HCT116 (cell line): Measurements from ENCODE around the gene DDX1. TPM values are rescaled to one million over a fixed set of nuclear protein-coding genes. Genes with fewer than 3 reads are reported as not detected.

Experiments
- ATAC-seq: fragments of 200-7000 bp; cut with Tn5 transposase; 2 replicates; pipeline ENCODE4 v1.9.1; 2020; ENCODE audit warnings: mild to moderate bottlenecking, moderate library complexity
- BruUV-seq: library from RNA; stranded (reverse); fragments of 400-500 nt; replicated peaks from 2 replicates; lab custom pipeline; 2021; lab: Mats Ljungman, UMichigan
- CTCF ChIA-PET: fragments of 300-600 bp; sonication (Branson Sonifier 250); formaldehyde crosslinking; loops from one replicate; lab custom pipeline; 2021; ENCODE audit warnings: antibody characterized with exemption; lab: Charles Lee
- POLR2A ChIA-PET: fragments of 300-600, 350-600 bp; sonication (Branson Sonifier 250); formaldehyde crosslinking; loops from one replicate; lab custom pipeline; 2021; ENCODE audit warnings: antibody characterized with exemption; lab: Charles Lee
- RAD21 ChIA-PET, 2 experiments: fragments of 300-600 bp; sonication (Branson Sonifier 250); formaldehyde crosslinking; loops; one replicate each; lab custom pipeline; 2023; ENCODE audit warnings: low total read pairs in 2 of 2; ENCODE audit not compliant: uncharacterized antibody in 2 of 2, unreplicated experiment in 2 of 2, low non-redundant PET in 1 of 2; lab: Charles Lee
- DNase-seq: peaks from one replicate; pipeline ENCODE4 v3.0.0-alpha.2; 2010; ENCODE audit warnings: low read depth, low spot score
- H2AFZ ChIP-seq: fragments of 200-600 bp; shearing (Covaris generic), sonication (generic); 2 replicates; pipeline ENCODE4 v1.6.1; 2017; ENCODE audit warnings: low read depth, mixed run types, mixed read lengths, antibody characterized with exemption, low read length; ENCODE audit not compliant: poor library complexity, severe bottlenecking
- H3K27ac ChIP-seq: 2 replicates; pipeline ENCODE4 v1.5.1; 2012; ENCODE audit warnings: low read depth, low read length
- H3K27me3 ChIP-seq: fragments of 200-600 bp; sonication (generic); 2 replicates; pipeline ENCODE4 v1.6.1; 2016; ENCODE audit warnings: mixed run types, low read length, mixed read lengths; ENCODE audit not compliant: insufficient read depth
- H3K36me3 ChIP-seq, 2 experiments: fragments of 200-500 bp in 1 of 2; fragments of 200-600 bp in 1 of 2; sonication (Bioruptor generic) in 1 of 2; sonication (generic) in 1 of 2; 2 replicates each; pipeline versions ENCODE4 v1.5.1 to v1.6.1; 2014 to 2016; ENCODE audit warnings: low read length in 2 of 2, inconsistent platforms in 1 of 2, mixed read lengths in 1 of 2, mixed run types in 1 of 2; ENCODE audit not compliant: insufficient read depth in 2 of 2, control insufficient read depth in 1 of 2
- H3K4me1 ChIP-seq, 2 experiments: fragments of 200-600 bp in 1 of 2; sonication (generic) in 1 of 2; 2 replicates each; pipeline versions ENCODE4 v1.5.1 to v1.6.1; 2012 to 2017; ENCODE audit warnings: low read length in 2 of 2, inconsistent platforms in 1 of 2, mild to moderate bottlenecking in 1 of 2, mixed read lengths in 1 of 2, mixed run types in 1 of 2, moderate library complexity in 1 of 2; ENCODE audit not compliant: insufficient read depth in 2 of 2, control insufficient read depth in 1 of 2
- H3K4me2 ChIP-seq: fragments of 200-600 bp; sonication (generic); 2 replicates; pipeline ENCODE4 v1.6.1; 2017; ENCODE audit warnings: mixed run types, low read length, mixed read lengths
- H3K4me3 ChIP-seq, 2 experiments: fragments of 200-600 bp in 1 of 2; sonication (generic) in 1 of 2; replicated peaks in 1 of 2; 2 replicates each; pipeline ENCODE4 v1.5.1; 2011 to 2016; ENCODE audit warnings: low read length in 2 of 2, control low read depth in 1 of 2, low read depth in 1 of 2, mild to moderate bottlenecking in 1 of 2, mixed read lengths in 1 of 2, mixed run types in 1 of 2
- H3K79me2 ChIP-seq: fragments of 200-600 bp; sonication (generic); 2 replicates; pipeline ENCODE4 v1.6.1; 2017; ENCODE audit warnings: mild to moderate bottlenecking, mixed run types, low read length, moderate library complexity, mixed read lengths; ENCODE audit not compliant: insufficient read depth
- H3K9ac ChIP-seq: fragments of 200-600 bp; sonication (generic); 2 replicates; pipeline ENCODE4 v1.6.1; 2016; ENCODE audit warnings: low read length, mixed read lengths
- H3K9me2 ChIP-seq: fragments of 200-600 bp; sonication (generic), shearing (Covaris generic); 2 replicates; pipeline ENCODE4 v1.6.1; 2017; ENCODE audit warnings: mixed run types, mild to moderate bottlenecking, moderate library complexity; ENCODE audit not compliant: insufficient read depth
- H3K9me3 ChIP-seq, 2 experiments: fragments of 200-500 bp in 1 of 2; fragments of 200-600 bp in 1 of 2; sonication (Bioruptor generic) in 1 of 2; sonication (generic) in 1 of 2; 2 replicates each; pipeline ENCODE4 v1.6.1; 2014 to 2017; ENCODE audit warnings: low read length in 2 of 2, mixed read lengths in 2 of 2, inconsistent platforms in 1 of 2, low read depth in 1 of 2, mild to moderate bottlenecking in 1 of 2, mixed run types in 1 of 2, moderate library complexity in 1 of 2; ENCODE audit not compliant: control insufficient read depth in 1 of 2, insufficient read depth in 1 of 2
- H4K20me1 ChIP-seq: fragments of 200-600 bp; sonication (generic), shearing (Covaris generic); 2 replicates; pipeline ENCODE4 v1.6.1; 2017; ENCODE audit warnings: mixed run types, mild to moderate bottlenecking, moderate library complexity; ENCODE audit not compliant: insufficient read depth
- EGR1 ChIP-seq: IDR thresholded peaks from 2 replicates; pipeline ENCODE4 v1.6.1; 2012; ENCODE audit warnings: low read depth
- ELF1 ChIP-seq: IDR thresholded peaks from 2 replicates; pipeline ENCODE4 v1.6.1; 2012; ENCODE audit warnings: low read depth, borderline replicate concordance
- FOSL1 ChIP-seq: IDR thresholded peaks from 2 replicates; pipeline ENCODE4 v1.6.1; 2012; ENCODE audit warnings: low read depth
- POLR2AphosphoS5 ChIP-seq: IDR thresholded peaks from 2 replicates; pipeline ENCODE4 v1.6.1; 2011; ENCODE audit warnings: mild to moderate bottlenecking, low read depth, low read length, moderate library complexity
- SIN3A ChIP-seq: IDR thresholded peaks from 2 replicates; pipeline ENCODE4 v1.6.1; 2012; ENCODE audit warnings: low read depth
- TCF7L2 ChIP-seq: IDR thresholded peaks from 2 replicates; pipeline ENCODE4 v1.7.0; 2011; ENCODE audit warnings: borderline replicate concordance, inconsistent platforms; ENCODE audit not compliant: insufficient read depth, insufficient read length; ENCODE audit errors: extremely low read depth
- YY1 ChIP-seq: IDR thresholded peaks from 2 replicates; pipeline ENCODE4 v1.6.1; 2011; ENCODE audit warnings: low read length, low read depth, moderate library complexity, mild to moderate bottlenecking; ENCODE audit not compliant: insufficient replicate concordance; ENCODE audit errors: extremely low read depth
- ZFX ChIP-seq: fragments of 450-650 bp; IDR thresholded peaks from 2 replicates; pipeline ENCODE4 v1.6.1; 2017
- ZNF274 ChIP-seq: fragments of 200-500 bp; sonication (Bioruptor generic); IDR thresholded peaks from 2 replicates; pipeline ENCODE4 v1.6.1; 2014; ENCODE audit warnings: mild to moderate bottlenecking, low read depth, low read length, inconsistent platforms
- intact Hi-C: fragments of 100-400 bp; cut with micrococcal nuclease; formaldehyde crosslinking; loops from 2 replicates; pipeline ENCODE4 v1.10.0; 2022
- total RNA-seq: library from RNA; stranded (reverse); gene quantifications from one replicate; pipeline ENCODE4 v1.2.1, GENCODE V29; 2021; ENCODE audit not compliant: unreplicated experiment
- TF ChIP-seq, protein P1 (sequence below): IDR thresholded peaks from 2 replicates; pipeline ENCODE4 v1.6.1; 2012
- TF ChIP-seq, protein P2 (sequence below): IDR thresholded peaks from 2 replicates; pipeline ENCODE4 v1.6.1; 2012

Gene DDX1
- total RNA-seq, 1 experiment from 2014 or later = 117 TPM

DNA sequence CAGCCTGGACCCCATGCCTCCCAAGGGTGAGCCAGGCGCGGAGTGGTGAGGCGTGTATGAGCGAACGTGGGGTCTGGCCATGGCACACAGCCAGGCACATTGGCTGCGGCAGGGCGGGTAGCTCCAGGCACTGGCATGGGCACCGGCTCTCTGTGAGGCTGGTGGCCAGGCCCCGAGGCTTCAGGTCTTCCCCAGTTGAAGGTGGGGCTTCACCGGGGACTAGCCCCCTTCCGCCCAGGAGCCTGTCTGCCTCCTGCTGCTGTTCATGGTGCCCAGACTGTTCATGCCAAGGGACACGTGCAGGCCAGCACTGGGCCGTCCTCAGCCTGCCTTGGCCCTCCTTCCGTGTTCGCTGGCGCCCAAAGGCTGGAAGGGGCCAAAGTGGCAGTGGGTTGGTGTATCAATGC is 26.8 kb downstream of the DDX1 start:
- Histone ChIP-seq H3K36me3 (peaks cover 42 to 45% of the 10 kb centered on the region in 2 experiments), H3K9ac (no peak overlapping the region), H3K9me3 (no peaks in the 10 kb centered on the region), H3K79me2 (no peaks in the 10 kb centered on the region), H3K4me1 (no peaks in the 10 kb centered on the region), H3K27me3 (no peaks in the 10 kb centered on the region), H3K4me3 (no peak overlapping the region), H2AFZ (no peak overlapping the region), H3K27ac (no peak overlapping the region), H3K9me2 (no peaks in the 10 kb centered on the region), H3K4me2 (no peak overlapping the region), H4K20me1 (no peaks in the 10 kb centered on the region; the same call in 1 of the 2 replicates)
- TF ChIP-seq, protein P1, sequence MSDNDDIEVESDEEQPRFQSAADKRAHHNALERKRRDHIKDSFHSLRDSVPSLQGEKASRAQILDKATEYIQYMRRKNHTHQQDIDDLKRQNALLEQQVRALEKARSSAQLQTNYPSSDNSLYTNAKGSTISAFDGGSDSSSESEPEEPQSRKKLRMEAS = no peak
- TF ChIP-seq ELF1 (no peak), POLR2AphosphoS5 (no peak), YY1 (no peak), EGR1 (no peak)
- ATAC-seq = no peak
- ChIA-PET POLR2A (no interaction called here), RAD21 (no interaction called here), CTCF (no interaction called here)
- intact Hi-C loops = no loop called here
- DNase-seq = no peak
- BruUV-seq = no TSS peak

DNA sequence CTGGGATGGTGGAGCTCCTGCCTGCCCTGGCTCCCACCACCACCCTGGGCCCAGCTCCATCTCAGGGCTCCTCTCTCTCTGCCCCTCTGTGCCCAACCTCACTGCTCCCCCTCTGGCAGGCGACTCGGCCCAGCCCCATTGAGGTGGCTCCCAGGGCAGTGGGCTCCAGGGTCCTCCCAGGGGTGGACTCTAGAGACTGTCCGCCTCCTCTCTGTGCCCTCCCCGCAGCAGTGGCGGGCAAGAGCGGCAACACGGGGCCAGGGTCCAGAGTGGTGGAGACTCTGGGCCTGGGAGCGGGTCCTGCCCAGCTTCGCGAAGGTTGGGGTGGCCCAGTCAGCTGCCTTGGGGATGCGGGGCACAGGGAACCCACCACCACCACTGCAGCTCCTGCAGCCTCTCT is 27.4 kb downstream of the DDX1 start:
- Histone ChIP-seq H2AFZ (no peak overlapping the region), H3K9me2 (no peaks in the 10 kb centered on the region), H3K4me3 (no peak overlapping the region), H4K20me1 (no peaks in the 10 kb centered on the region; the same call in 1 of the 2 replicates), H3K4me2 (no peak overlapping the region), H3K9ac (no peak overlapping the region), H3K4me1 (no peaks in the 10 kb centered on the region), H3K36me3 (peaks cover 42 to 49% of the 10 kb centered on the region in 2 experiments), H3K27me3 (no peaks in the 10 kb centered on the region), H3K9me3 (no peaks in the 10 kb centered on the region), H3K79me2 (no peaks in the 10 kb centered on the region), H3K27ac (no peak overlapping the region)
- ChIA-PET RAD21 (no interaction called here), CTCF (no interaction called here), POLR2A (no interaction called here)
- TF ChIP-seq ELF1 = no peak
- TF ChIP-seq ZNF274 = no peak
- TF ChIP-seq TCF7L2 = no peak
- no peak for TF ChIP-seq FOSL1
- TF ChIP-seq, protein P2, sequence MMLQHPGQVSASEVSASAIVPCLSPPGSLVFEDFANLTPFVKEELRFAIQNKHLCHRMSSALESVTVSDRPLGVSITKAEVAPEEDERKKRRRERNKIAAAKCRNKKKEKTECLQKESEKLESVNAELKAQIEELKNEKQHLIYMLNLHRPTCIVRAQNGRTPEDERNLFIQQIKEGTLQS = no peak
- no peak for TF ChIP-seq SIN3A
- no peak for TF ChIP-seq ZFX
- DNase-seq (no peak), ATAC-seq (no peak)
- no TSS peak for BruUV-seq
- intact Hi-C loops = no loop called here
